GM12878 (cell line): ENCODE results near the gene ARHGDIA. TPM values are rescaled to one million over a fixed set of nuclear protein-coding genes. Genes with fewer than 3 reads are reported as not detected.

Source experiments
- ASH2L ChIP-seq: fragments of 300-600, 200-600 bp; sonication (generic); IDR thresholded peaks from 2 replicates; pipeline ENCODE4 v1.6.1; 2017; ENCODE audit warnings: low read depth, mild to moderate bottlenecking, borderline replicate concordance
- BCL11A ChIP-seq: IDR thresholded peaks from 2 replicates; pipeline ENCODE4 v1.6.1; 2011; ENCODE audit warnings: low read depth, low read length
- CBFB ChIP-seq: IDR thresholded peaks from 2 replicates; pipeline ENCODE4 v1.6.1; 2016; ENCODE audit warnings: antibody characterized with exemption, low read depth
- CBX3 ChIP-seq: fragments of 200-600 bp; sonication (generic); IDR thresholded peaks from 2 replicates; pipeline ENCODE4 v1.6.1; 2016; ENCODE audit warnings: low read depth, borderline replicate concordance
- CEBPB ChIP-seq, 2 experiments: fragments of 150-350 bp in 1 of 2; IDR thresholded peaks; 2 replicates each; pipeline ENCODE4 v1.6.1; 2012 to 2014; ENCODE audit warnings: low read depth in 2 of 2, low read length in 2 of 2, borderline replicate concordance in 1 of 2, inconsistent platforms in 1 of 2
- CHD1 ChIP-seq: IDR thresholded peaks from 2 replicates; pipeline ENCODE4 v1.6.1; 2012; ENCODE audit warnings: low read depth, low read length, improper control_type of control experiment
- CREM ChIP-seq: IDR thresholded peaks from 2 replicates; pipeline ENCODE4 v1.6.1; 2014; ENCODE audit warnings: antibody characterized with exemption, low read depth
- GATAD2B ChIP-seq: fragments of 450-650 bp; conservative IDR thresholded peaks from 2 replicates; pipeline ENCODE4 v1.6.1; 2017; ENCODE audit warnings: low read depth, mild to moderate bottlenecking, moderate library complexity
- HCFC1 ChIP-seq: fragments of 150-350 bp; IDR thresholded peaks from 2 replicates; pipeline ENCODE4 v1.6.1; 2014; ENCODE audit warnings: low read length
- JUNB ChIP-seq: IDR thresholded peaks from 2 replicates; pipeline ENCODE4 v1.6.1; 2016; ENCODE audit warnings: antibody characterized with exemption, mild to moderate bottlenecking
- NR2C2 ChIP-seq: IDR thresholded peaks from 2 replicates; pipeline ENCODE4 v1.6.1; 2011; ENCODE audit warnings: borderline replicate concordance, low read depth; ENCODE audit not compliant: control insufficient read depth, insufficient read length
- SKIL ChIP-seq: fragments of 450-650 bp; IDR thresholded peaks from 2 replicates; pipeline ENCODE4 v1.6.1; 2017; ENCODE audit warnings: mild to moderate bottlenecking, low read depth, inconsistent platforms; ENCODE audit not compliant: poor library complexity, severe bottlenecking
- SMAD1 ChIP-seq: fragments of 450-650 bp; IDR thresholded peaks from 2 replicates; pipeline ENCODE4 v1.6.1; 2018; ENCODE audit warnings: mild to moderate bottlenecking, low read depth; ENCODE audit not compliant: partially characterized antibody
- SREBF1 ChIP-seq: IDR thresholded peaks from 2 replicates; pipeline ENCODE4 v1.6.1; 2012; ENCODE audit warnings: mild to moderate bottlenecking, low read length
- TARDBP ChIP-seq: IDR thresholded peaks from 2 replicates; pipeline ENCODE4 v1.6.1; 2016; ENCODE audit warnings: borderline replicate concordance
- ZNF687 ChIP-seq: fragments of 450-650 bp; IDR thresholded peaks from 2 replicates; pipeline ENCODE4 v1.6.1; 2017; ENCODE audit warnings: mild to moderate bottlenecking, moderate library complexity
- polyA plus RNA-seq, 11 experiments: library from polyadenylated mRNA; depleted of rRNA in 4 of 11; unstranded in 6 of 11; stranded (reverse) in 5 of 11; fragments of >200 nt; fragmentation: Nextera tagmentation in 4 of 11; fragmentation: Illumina TruSeq in 1 of 11; extraction: Ambion mirVana in 4 of 11; extraction: Trizol in 1 of 11; gene quantifications; 1 replicate in 1 of 11; 2 replicates in 10 of 11; pipeline versions ENCODE4 v1.2.1 to v1.2.3, GENCODE V29; 2011 to 2016; ENCODE audit warnings: inconsistent platforms in 2 of 11, missing spikeins in 2 of 11, low read depth in 1 of 11
- total RNA-seq, 4 experiments: library from RNA; depleted of rRNA in 3 of 4; stranded (reverse); fragments of >200 nt in 3 of 4; fragmentation: Illumina TruSeq in 1 of 4; extraction: Trizol in 1 of 4; gene quantifications; 2 replicates each; pipeline versions ENCODE4 v1.2.1 to v1.2.3, GENCODE V29; 2013 to 2021
- TF ChIP-seq, protein P1 (sequence below): fragments of 450-650 bp; conservative IDR thresholded peaks from 2 replicates; pipeline ENCODE4 v1.6.1; 2017; ENCODE audit warnings: mild to moderate bottlenecking, moderate library complexity
- TF ChIP-seq, protein P2 (sequence below): fragments of 450-650 bp; IDR thresholded peaks from 2 replicates; pipeline ENCODE4 v1.6.1; 2018; ENCODE audit warnings: borderline replicate concordance, mild to moderate bottlenecking; ENCODE audit not compliant: partially characterized antibody

ARHGDIA gene
- total and polyA plus RNA-seq, 10 of the 15 experiments (the other 5 are each of a cell fraction or from before 2014, with no cell fraction given): 17.9 to 552 (median 169) TPM

DNA sequence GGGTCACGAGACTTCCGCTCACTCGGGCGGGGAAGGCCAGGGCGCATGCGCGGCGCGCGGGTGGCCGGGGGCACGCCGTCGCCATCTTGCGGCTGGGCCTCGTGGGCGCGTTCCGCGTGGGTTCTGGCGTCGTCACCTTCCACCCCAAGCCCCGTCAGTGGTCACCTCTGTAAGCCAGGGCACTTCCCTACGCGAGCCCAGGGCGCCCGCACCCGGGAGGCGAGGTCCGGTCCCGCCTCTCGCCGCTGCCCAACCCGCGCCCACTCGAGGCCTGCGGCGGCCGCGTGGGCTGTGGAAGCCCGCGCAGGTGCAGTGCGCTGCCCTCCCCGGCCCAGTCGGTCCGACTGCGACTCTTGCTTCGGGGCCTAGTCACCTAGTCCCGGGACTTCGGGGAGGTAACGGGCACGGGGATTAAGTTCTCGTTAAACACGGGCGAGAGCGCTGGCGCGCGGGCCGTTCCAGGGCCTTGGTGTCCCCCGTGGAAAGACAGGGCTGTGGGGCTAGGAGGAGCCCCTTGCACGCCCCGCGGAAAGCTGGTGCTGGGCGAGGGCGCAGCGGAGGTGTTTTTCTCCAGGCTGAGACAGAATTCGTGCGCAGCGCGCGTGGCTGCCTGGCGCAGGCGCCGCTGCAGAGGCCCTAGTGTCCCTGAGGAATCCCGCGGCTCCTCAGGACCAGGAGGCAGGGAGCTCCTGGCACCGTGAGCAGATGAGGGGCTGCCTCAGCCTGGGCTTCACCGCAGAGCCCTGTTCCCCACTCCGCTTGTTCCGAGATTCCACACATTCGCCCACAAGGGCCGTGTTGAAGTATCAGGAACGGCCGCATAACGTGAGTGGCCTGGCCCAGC, 472 bp upstream of the ARHGDIA start (continued):
- TF ChIP-seq GATAD2B: peak; percentile 100
- peak; percentile 96 for TF ChIP-seq ZNF687
- no peak for TF ChIP-seq SREBF1
- TF ChIP-seq ASH2L: no peak
- TF ChIP-seq, protein P1, sequence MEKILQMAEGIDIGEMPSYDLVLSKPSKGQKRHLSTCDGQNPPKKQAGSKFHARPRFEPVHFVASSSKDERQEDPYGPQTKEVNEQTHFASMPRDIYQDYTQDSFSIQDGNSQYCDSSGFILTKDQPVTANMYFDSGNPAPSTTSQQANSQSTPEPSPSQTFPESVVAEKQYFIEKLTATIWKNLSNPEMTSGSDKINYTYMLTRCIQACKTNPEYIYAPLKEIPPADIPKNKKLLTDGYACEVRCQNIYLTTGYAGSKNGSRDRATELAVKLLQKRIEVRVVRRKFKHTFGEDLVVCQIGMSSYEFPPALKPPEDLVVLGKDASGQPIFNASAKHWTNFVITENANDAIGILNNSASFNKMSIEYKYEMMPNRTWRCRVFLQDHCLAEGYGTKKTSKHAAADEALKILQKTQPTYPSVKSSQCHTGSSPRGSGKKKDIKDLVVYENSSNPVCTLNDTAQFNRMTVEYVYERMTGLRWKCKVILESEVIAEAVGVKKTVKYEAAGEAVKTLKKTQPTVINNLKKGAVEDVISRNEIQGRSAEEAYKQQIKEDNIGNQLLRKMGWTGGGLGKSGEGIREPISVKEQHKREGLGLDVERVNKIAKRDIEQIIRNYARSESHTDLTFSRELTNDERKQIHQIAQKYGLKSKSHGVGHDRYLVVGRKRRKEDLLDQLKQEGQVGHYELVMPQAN: peak; percentile 91
- no peak for TF ChIP-seq CHD1
- TF ChIP-seq CEBPB (IDR thresholded peaks at IDR 0.05; ENCODE audit: borderline replicate concordance in 1 of 2, low read depth in 2 of 2, low read length in 2 of 2): peak in 1 of 2 experiments; percentile 28; a peak in 1 of 4 replicates
- peak; percentile 5; the same call in 1 of the 2 replicates for TF ChIP-seq CREM
- 0 out of 2 replicates have a peak, but pooled peaks have one; percentile 14 for TF ChIP-seq TARDBP
- no peak for TF ChIP-seq SMAD1
- no peak for TF ChIP-seq CBX3
- no peak; the same call in 1 of the 2 replicates for TF ChIP-seq HCFC1
- TF ChIP-seq CBFB: no peak
- TF ChIP-seq BCL11A: no peak
- TF ChIP-seq, protein P2, sequence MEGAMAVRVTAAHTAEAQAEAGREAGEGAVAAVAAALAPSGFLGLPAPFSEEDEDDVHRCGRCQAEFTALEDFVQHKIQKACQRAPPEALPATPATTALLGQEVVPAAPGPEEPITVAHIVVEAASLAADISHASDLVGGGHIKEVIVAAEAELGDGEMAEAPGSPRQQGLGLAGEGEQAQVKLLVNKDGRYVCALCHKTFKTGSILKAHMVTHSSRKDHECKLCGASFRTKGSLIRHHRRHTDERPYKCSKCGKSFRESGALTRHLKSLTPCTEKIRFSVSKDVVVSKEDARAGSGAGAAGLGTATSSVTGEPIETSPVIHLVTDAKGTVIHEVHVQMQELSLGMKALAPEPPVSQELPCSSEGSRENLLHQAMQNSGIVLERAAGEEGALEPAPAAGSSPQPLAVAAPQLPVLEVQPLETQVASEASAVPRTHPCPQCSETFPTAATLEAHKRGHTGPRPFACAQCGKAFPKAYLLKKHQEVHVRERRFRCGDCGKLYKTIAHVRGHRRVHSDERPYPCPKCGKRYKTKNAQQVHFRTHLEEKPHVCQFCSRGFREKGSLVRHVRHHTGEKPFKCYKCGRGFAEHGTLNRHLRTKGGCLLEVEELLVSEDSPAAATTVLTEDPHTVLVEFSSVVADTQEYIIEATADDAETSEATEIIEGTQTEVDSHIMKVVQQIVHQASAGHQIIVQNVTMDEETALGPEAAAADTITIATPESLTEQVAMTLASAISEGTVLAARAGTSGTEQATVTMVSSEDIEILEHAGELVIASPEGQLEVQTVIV: peak; percentile 56
- no peak for TF ChIP-seq NR2C2
- TF ChIP-seq SKIL: no peak
- no peak for TF ChIP-seq JUNB
